IPS DF 4.7 (cell line): Measurements from ENCODE around the gene MERTK.

Experiments
- DNase-seq: peaks from one replicate; pipeline ENCODE4 v3.0.0-alpha.2; 2013; ENCODE audit warnings: low spot score; ENCODE audit errors: extremely low read depth

MERTK gene

GRCh38 chr2:111977240-111977639 is 78.8 kb downstream of the MERTK start:
- DNase-seq, result no peak

DNA sequence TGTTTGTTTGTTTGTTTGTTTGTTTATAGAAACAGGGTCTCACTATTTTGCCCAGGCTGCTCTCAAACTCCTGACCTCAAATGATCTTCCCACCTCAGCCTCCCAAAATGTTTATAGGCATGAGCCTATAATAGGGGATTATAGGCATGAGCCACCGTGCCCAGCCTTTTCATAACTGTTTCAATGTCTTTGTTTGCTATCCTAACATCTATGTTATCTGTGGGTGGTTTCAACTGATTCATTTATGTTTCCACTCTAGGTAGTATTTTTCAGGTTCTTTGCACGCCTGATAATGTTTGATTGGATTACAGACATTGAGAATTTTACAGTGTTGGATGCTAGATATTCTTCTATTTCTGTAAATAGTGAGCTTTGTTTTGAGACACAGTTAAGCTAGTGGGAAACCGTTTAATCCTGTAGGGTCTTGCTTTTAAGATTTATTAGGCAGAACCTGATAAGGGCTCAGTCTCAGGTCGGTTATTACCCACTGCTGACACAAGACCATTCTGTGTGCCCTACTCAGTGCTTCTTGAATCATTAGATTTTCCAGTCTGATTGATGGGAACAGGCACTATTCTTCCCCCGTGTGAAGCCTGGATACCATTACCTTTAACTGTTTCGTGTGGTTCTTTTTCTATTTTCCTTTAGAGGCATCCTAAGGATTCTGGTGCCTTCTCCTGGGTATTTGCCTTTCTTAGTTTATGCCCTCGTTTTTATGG is 80.2 kb downstream of the MERTK start:
- DNase-seq, result no peak

DNA sequence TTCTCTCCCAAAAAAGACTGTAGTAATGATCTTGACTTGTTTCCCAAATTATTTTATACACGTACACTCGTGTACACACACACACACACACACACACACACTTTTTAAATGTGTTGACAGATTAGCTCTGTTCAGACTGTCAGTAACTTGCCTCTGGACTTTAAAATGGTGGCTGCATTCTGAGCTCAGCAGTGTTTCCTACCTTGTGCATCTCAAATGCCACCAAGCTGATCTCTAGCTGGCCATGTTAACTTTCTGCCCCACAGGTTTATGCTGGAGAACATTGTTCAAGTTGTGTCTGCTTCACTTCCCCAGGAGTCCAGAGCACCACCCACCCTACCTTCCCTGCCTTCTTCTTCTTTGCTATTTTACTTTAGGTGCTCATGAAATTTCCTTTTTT is 83.3 kb downstream of the MERTK start:
- DNase-seq, result no peak

DNA sequence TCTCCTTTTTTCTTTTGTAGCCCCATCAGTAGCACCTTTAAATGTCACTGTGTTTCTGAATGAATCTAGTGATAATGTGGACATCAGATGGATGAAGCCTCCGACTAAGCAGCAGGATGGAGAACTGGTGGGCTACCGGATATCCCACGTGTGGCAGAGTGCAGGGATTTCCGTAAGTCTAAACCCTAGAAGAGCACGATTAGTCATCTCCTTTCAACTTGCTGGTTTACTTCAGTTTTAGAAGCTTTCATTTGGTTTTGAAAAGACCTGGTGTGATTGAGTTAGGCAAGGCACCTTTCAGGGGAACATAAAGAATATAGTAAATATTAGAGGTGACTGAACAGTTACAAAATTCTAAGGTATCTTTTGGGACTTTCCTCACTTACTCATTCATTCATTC is 84.4 kb downstream of the MERTK start:
- no peak for DNase-seq

GRCh38 chr2:111983478-111984212 is 85.2 kb downstream of the MERTK start:
- DNase-seq, result no peak

- DNase-seq, result no peak
Observed at GRCh38 chr2:111984213-111984604, 85.8 kb downstream of the MERTK start.

GRCh38 chr2:111985514-111985913 is 87.1 kb downstream of the MERTK start:
- no peak for DNase-seq

- DNase-seq, result no peak
Observed at GRCh38 chr2:111986116-111986900, 87.9 kb downstream of the MERTK start.

DNA sequence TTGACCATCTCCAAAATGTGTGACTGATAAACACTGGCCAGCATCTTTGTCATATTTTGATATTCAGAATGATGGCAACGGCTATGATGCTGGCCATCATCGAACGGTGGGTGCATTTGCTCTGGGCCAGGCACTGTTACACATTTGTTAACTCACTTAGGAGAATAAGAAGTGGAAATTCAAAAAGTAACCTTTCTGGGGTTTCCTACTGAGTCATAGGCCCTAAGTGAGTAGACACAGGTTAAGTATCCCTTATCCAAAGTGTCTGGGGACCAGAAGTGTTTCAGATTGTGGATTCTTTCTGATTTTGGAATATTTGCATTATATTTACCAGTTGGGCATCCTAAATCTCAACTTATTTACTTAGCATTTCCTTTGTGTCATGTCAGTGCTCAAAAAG is 92.0 kb downstream of the MERTK start:
- no peak for DNase-seq

- no peak for DNase-seq
Observed at GRCh38 chr2:111990856-111991255, 92.4 kb downstream of the MERTK start.

GRCh38 chr2:111994042-111994441 is 95.6 kb downstream of the MERTK start:
- no peak for DNase-seq

DNA sequence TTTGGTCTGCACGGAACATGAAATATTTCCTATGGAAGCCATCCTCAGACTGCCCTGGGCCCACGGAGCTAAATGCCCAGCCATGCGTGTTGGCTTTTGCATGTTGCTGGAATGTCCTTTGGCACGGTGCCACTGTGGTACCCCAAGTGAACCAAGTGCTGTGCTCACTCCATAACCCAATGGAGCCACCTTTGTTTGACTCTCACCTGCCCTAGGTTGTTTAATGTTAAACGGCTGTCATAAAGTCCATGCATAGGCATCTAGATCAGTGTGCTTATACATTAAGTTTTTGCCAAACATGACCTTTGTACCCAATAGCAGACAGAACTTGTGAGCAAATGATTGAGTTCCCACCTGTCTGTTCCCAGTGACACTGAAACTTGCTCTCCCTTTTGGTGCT is 96.7 kb downstream of the MERTK start:
- DNase-seq, result no peak

GRCh38 chr2:111999809-112000208 is 101.4 kb downstream of the MERTK start:
- DNase-seq, result no peak

GRCh38 chr2:112000399-112001135 is 102.2 kb downstream of the MERTK start:
- DNase-seq, result no peak

DNA sequence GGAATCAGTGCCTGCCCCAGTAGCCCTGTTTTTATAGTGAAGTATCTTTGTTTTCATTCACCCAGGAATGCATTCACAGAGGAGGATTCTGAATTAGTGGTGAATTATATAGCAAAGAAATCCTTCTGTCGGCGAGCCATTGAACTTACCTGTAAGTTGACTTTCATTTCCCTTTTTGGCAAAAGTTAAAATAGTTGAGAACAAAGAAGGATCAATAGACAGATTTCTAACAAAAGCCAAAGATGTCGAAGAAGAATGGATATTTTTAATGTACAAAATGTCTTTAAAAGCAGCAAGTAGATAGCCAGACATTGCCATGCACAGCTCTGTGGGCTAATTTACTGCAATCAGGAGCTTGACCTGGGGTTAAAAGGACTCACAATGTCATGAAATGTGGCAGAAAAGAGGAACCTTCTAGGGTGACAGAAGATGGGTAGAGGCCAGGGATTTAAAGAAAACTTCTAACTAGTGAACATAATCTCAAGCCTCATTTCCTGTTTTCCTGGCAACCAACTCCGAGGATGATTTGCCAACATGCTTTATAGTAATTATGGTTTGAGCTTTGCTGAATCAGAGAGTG is 102.8 kb downstream of the MERTK start:
- no peak for DNase-seq

GRCh38 chr2:112001942-112002341 is 103.5 kb downstream of the MERTK start:
- DNase-seq, result no peak

DNA sequence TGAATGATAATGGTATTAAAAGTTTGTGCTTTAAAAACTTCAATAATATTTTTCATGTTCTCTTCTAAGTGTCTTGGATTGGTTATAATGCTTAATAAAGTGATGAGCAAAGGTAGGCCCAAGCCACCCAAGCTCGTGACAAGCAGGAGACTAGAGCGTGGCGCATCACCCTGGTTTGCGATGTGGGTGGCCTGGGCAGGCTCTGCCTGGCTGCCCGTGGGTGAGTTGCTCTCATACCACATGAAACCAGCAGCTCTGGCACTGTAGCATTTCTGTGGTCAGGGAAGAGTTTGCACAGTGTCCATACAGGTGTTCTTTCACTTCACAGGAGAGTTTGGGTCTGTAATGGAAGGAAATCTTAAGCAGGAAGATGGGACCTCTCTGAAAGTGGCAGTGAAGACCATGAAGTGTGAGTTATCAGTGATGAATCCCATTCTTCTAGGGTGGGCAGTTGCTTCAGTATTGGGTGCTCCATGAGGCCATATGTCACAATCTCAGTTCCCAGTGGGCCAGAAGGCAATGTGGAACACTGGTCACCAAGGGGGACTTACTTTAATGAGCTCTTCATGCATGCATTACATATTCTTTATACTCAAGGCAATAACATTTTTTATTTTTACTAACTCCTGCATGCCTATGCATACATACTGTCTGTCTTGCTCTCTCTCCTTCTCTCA is 105.3 kb downstream of the MERTK start:
- DNase-seq, result no peak

- DNase-seq, result no peak
Observed at GRCh38 chr2:112004253-112004645, 105.8 kb downstream of the MERTK start.

DNA sequence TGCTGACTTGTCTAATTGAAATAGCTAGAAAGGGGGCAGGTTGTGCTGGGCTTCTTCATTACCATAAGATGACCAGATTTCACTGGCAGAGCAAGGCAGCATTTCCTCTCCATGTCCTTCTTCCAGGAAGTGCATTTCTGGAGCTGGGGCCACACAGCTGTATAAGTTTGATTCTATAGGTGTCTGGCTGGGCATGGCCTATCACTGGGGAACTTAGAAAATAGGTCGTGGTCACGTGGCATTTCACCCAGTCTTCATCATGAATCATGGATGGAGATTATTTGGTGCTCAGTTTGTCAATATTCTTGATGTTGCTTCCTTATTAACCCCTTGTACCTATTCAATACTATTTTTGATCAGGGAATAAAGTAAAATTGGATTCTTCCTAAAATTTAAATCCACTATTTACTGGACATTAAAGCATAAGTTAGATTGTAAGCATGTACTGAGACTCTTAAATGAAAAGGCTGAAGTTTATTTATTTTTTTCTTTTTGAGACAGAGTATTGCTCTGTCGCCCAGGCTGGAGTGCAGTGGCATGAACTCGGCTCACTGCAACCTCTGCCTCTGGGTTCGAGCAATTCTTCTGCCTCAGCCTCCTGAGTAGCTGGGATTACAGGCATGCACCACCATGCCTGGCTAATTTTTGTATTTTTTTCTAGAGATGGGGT is 107.1 kb downstream of the MERTK start:
- DNase-seq, result no peak

DNA sequence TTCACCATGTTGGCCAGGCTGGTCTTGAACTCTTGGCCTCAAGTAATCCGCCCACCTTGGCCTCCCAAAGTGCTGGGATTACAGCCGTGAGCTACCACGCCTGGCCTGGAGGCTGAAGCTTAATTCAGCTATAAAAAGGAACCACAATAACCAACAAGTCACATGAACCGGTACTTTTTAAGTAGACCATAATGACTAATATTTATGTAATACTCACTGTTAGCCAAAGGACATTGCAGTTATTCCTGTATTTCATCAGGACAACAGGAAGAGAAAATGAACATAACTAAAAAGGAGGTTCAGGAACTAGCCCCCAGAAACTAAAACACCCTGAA is 107.6 kb downstream of the MERTK start:
- DNase-seq, result no peak
